ENCODE measurements around the gene BTBD19. TPM values are rescaled to one million over a fixed set of nuclear protein-coding genes. Genes with fewer than 3 reads are reported as not detected.
A peak's percentile ranks its signal among the peaks of the same experiment; 100 is the strongest.
"Not testable (repeated sequence)": the region's sequence is repeated elsewhere in the genome, so short reads cannot be mapped to it uniquely, and the experiment has no call there.

BTBD19 gene
- polyA plus RNA-seq, 4 donors: 6.8 to 25.0 (median 16.2) TPM

DNA sequence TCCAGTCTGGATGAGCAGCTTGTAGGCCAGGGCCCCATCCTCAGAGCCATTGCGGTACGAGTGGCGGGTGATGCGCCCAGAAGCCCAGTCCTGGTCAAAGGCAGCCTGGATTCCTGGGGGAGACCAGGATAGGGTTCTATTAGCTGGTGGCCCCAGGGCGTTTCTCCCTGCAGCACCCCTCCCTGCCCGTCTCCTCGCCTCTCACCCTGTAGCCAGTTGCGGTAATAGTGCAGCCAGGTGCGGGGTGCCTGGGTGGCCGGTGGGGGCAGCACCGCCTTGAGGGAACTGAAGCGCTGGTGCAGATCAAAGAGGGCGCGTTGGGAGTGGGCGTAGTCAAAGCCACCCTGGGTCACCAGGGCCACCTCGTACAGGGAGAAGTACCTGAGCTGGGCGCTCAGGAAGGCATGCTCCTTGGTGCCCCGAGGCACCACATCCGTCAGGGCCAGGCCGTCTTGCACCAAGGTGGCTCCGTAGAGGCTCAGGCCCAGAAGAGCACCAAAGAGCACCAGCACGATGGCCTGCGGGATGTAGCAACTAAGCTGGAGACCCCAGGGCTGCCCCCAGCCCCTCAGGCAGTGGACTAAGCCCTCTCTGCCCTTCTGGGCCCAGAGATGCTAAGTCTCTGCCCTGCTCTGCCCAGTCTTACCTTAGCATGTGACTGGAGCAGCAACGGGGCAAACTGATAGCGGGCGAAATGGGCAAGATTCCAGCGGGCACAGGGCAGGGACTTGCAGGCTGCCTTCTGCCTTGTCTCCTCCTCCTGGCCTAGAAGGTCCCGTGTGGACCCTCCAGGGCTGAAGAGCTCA is 19.1 kb downstream of the BTBD19 start:
- no peak for DNase-seq (ENCODE audit: low read depth in 4 of 4, low spot score in 2 of 4)

DNA sequence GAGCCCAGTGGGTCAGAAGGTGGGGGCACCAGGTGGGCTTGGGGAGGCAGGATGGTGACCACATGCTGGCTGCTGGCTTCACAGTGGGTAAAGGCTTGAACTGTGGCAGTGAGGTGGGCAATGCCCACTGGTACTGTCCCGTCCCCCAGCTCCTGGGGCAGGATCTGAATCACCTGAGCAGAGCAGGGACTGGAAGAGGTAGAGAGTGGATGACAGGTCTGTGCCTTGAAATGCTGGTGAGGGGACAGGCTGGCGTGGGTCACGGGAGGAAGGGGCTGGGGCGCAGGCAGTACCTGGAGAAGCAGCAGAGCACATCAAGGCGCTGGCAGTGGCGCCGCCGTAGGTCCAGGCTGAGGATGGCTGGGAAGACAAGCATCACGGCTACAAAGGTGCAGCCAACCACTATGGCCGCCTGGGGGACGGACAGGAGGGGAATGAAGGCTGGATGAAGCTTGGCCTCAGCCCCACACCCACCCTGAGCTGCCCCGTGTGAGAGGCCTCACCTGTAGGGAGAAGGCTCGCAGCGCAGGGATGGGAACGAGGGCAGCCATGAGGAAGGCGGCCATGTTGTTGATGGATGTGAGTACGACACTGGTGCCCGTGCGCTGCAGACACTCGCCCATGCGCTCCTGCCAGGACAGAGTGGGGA is 19.8 kb downstream of the BTBD19 start:
- DNase-seq (ENCODE audit: low read depth in 4 of 4, low spot score in 2 of 4): no peak

DNA sequence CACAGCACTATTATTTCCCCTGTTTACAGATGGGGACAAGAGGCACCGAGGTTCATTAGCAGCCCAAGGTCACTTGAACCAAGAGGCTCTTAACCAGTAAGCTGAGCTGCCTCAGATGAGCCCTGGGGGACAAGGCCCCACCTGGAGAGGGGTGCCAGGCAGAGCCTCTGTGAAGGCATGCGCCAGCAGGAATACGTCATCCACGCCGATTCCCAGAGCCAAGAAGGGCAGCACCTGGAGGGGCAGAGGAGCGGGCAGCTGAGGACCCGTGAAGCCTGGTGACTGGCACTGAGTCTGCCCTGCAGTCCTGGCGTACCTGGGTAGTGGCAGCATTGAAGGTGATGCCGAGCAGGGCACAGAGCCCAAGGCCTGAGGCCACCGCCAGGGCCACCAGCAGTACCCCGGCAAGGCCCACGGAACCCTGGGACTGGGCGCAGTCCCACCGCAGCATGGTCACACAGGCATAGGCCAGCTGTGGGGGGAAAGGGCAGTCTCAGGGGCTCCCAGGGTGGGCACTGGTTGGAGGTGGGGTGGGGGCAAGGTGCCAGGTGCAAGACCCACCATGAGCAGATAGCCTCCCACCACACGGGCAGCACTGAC is 20.6 kb downstream of the BTBD19 start:
- DNase-seq (ENCODE audit: low read depth in 4 of 4, low spot score in 2 of 4): no peak

DNA sequence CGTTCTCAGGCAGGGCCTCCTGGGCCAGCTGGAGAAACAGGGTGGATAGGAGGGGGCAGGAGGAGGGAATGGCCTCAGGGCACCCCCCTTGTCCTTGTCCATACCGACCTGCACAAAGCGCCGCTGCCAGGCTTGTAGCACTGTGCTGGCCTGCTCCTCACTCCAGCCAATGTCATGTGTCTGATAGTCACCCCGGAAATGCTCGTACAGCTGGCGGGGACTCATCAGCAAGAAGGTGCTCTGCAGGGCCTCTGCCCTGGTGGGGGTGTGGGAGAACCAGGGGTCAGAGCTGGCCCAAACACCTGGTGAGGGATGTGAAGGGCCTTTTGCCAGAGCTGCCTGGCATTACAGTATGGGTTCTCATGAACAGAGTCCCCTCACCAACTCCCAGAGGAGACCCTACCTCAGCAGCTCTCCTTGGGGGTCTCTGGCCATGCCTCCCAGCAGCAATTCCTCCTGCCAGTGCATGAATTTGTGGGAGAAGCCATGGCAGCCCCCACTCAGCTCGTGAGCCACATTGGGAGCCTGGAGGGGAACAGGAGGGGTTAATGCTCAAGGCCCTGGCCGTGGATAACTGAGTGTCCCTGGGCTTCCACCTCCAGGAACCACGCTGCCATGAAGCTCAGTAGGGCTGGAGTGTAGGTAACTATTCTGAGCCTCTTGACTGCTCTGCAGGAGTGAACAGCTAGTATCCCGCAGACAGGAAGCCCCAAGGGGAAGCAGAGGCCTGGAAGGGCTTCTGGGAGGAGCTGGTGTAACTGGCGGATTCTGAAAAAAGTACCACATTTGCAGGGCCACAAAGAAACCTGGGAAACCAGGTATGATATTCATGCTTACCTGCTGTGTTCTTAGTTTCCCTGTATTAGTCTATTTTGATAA is 21.4 kb downstream of the BTBD19 start:
- no peak for DNase-seq (ENCODE audit: low read depth in 4 of 4, low spot score in 2 of 4)

DNA sequence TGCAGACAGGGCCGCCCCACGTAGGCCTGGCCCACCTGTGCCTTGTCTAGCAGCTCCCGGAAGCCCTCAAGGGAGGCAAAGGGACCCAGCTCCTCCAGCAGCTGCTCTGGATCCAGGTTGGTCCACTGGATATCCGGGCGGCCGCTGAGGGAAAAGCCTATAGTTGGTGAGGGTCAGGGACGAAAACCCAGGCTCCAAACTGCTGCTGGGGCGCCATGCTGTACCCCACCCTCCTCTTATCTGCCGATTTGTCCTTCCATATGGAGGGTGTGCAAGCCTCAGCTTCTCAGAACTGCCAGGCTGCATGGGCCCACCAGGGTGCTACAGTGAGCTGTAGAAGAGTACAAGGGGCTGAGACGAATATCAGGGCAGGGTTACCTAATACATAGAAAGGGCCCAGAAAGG is 22.6 kb downstream of the BTBD19 start:
- no peak for DNase-seq (ENCODE audit: low read depth in 4 of 4, low spot score in 2 of 4)

DNA sequence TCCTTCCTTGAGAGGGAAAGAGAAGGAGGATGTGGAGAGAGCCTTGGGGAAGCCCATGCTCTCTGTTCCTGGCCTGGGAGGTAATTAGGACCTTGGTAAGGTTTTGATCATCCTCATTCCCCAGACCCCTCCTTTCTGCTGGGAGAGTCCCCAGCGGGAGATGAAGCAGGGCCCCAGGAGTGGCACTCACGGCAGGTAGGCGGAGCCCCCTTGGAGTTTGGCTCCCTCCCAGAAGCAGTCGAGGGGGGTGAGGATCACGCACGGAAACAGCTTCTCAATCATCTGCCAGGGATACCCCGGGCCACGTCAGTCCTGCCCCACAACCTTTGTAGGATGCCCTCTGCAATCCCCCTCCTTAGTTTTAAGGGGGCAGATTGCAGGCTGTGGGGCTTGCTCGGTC is 23.2 kb downstream of the BTBD19 start:
- DNase-seq (ENCODE audit: low read depth in 4 of 4, low spot score in 2 of 4): no peak

DNA sequence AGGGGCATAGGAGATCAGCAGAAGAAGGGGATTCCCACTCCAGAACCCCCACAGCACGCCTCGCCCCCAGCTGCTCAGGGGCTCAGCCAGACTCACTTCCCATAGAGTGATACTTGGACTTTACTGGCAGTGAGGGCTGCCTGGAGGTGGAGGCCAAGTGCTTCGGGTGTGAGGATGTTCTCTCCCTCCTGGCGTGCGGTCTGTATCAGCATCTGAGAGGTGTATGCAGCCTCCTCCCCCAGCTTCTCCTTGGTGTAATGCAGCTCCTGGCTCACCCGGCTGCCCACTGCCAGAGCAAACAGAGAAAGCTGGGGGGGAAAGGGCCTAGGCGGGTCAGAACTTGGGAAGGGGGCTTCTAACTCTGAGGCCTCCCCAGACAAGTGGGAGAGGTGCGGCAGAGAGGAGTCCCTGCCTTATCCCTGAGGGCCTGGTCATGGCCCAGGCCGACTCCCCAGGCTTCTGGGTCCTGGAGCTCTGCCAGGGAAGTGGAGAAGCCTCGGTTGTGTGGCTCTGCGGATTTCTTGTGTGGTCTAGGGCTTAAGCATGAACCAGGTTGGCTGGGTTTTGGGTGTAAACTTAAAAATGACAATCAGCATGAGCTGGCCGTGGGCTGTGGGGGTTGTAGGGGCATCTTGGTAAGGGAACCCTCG is 23.9 kb downstream of the BTBD19 start:
- DNase-seq (ENCODE audit: low read depth in 4 of 4, low spot score in 2 of 4): no peak

DNA sequence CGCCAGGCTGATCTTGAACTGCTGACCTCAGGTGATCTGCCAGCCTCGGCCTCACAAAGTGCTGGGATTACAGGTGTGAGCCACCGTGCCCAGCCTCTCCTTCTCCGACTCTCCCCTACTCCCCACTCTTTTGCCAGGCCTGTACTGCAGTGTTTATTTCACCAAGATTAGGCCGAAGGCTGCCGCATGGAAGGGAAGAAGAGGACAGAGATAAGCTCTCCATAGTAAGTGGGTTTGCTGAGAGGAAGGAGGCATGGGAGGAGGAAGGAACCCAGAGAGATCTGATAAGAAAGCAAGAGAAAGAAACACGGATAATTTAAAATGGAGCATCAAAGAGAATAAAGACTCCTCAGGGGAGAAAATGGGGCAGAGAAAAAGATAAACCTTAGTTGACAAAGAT is 26.0 kb downstream of the BTBD19 start:
- no peak for DNase-seq (ENCODE audit: low read depth in 4 of 4, low spot score in 2 of 4)

DNA sequence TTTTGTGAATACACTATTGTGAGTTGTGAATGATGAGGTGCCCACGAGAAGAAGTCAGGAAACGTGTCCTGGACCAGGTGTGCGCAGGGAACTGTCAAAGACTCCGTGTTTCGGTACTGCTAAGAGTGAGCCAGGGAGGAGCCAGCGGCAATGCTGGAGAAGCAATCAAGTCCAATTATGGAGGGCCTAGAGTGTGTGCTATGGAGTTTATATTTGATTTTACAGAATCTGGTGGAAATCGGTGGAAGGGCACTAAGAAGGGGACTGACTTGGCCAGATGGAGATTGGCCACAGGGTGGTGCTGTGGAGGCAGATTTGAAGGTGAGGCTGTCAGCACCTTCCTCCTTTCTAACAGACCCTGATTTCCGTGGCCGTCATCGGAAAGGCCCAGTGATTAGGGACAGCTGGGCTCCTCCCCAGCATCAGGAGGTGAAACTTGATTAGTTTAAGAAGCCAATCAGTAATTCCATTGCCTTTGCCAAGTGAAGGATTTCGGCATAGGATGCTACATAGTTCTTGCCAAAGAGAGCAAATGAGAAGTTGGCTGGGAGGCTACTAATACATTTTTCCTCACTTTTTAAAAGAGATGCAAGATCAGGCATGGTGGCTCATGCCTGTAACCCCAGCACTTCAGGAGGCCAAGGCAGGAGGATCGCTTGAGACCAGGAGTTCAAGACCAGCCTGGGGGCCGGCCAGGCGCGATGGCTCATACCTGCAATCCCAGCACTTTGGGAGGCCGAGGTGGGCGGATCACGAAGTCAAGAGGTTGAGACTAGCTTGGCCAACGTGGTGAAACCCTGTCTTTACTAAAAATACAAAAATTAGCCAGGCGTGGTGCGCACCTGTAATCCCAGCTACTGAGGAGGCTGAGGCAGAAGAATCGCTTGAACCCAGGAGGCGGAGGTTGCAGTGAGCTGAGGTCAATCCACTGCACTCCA is 27.7 kb downstream of the BTBD19 start:
- peak in 2 of 4 donors; percentile 50 to 78 for DNase-seq (ENCODE audit: low read depth in 4 of 4, low spot score in 2 of 4)

DNA sequence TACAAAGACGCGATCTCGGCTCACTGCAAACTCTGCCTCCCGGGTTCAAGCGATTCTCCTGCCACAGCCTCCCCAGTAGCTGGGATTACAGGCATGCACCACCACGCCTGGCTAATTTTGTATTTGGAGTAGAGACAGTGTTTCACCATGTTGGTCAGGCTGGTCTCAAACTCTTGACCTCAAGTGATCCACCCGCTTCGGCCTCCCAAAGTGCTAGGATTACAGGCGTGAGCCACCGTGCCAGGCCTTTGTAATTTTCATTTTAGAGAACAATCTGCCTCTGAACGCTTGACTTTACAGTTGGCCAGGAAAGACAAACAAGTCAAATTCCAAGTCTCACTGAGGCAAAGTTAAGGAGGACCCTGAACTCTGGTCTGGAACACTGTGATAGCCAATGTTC is 30.0 kb downstream of the BTBD19 start:
- DNase-seq (ENCODE audit: low read depth in 4 of 4, low spot score in 2 of 4): not testable (repeated sequence)

DNA sequence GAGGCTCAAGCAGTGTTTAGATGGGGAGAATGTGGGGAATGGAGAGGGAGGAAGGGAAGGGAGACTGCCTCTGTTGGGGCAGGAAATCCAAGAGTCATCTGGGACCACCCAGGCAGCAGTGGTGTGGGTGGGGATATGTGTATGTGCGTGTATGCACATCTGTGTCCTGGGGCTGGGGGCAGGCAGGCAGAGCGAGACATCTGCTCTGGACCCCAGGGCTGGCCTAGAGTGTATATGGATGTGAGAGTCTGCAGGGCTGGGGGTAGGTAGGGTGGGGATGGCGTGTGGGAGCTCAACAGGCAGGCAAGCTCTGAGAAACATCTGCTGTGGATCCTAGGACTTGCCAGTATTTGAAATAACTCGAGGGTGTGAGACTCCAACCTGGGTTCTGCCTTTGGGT is 31.3 kb downstream of the BTBD19 start:
- no peak for DNase-seq (ENCODE audit: low read depth in 4 of 4, low spot score in 2 of 4)

DNA sequence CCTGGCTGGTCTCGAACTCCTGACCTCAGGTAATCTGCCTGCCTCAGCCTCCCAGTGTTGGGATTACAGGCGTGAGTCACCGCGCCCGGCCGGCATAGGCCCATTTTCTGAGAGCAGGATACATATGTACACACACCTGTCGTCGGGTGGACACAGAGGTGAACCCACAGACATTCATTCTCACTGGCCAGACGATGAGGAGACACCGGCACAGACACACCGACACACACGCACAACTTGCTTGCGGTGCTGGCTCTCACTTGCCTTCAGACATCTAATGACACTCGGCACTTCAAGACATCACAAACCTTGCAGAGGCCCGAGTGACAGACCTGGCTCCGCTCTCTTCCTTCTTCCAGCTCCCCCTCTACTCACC is 34.2 kb downstream of the BTBD19 start:
- no peak for DNase-seq (ENCODE audit: low read depth in 4 of 4, low spot score in 2 of 4)

DNA sequence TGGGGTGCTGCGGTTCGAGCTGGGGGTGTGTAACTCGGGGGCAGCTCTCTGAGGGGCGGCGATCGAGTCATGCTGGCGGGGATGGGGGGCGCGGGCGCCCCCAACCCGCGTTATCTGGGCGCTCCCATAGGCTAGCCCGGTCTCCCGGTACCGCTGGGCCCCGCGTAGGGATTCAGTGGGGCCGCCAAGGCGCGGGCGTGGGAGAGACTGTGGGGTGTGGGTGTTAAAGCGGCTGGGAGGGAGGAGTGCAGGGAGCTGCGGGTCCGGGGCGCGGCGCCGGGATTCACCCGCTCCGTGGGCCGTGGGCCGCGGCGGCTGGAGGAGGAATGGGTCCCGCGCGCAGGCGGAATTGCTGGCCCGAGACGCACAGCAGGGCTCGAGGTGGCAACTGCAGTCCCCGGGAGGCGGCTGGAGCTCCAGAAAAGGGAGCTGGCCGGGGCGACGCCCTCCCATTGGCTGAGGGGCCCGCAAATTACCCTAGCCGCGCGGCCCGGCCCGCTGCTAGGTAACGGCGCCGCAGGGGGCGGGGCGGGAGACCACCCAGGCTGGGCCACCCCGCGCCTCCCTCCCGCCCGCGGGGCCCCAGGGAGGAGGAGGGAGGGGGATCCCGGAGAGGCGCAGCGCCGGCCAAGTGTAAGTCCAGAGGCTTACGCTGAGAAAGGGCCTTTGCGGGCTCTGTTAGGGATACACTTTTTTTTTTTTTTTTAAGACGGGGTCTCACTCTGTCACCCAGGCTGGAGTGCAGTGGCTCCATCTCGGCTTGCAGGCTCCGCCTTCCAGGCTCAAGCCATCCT is 34.7 kb downstream of the BTBD19 start, which contains the start of gene PTCH2:
PTCH2 (minus strand) TSS at position 392 of the 794 bp plus-strand sequence; CDS start at position 71, 321 bp downstream.
- DNase-seq (ENCODE audit: low read depth in 4 of 4, low spot score in 2 of 4): peak in 3 of 4 donors; percentile 81 to 86 (median 83)

DNA sequence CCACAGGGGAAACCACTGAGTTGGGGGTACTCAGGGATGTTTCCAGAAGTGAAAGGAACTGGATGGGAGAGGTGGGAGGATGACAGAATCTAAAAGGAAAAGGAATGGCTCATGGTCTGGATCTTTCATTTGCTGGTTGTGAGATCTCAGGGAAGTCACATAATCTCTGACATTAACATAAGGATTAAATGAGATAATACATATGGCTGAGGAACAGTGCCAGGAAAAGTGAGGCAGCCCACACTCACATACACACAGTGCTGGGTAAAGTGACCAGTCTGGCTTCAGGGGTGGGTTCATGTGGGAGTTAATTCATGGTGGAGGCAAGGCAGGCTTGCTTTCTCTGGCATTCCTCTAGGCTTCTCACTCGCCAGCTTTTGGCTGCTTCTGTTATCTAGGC is 38.7 kb downstream of the BTBD19 start:
- no peak for DNase-seq (ENCODE audit: low read depth in 4 of 4, low spot score in 2 of 4)

DNA sequence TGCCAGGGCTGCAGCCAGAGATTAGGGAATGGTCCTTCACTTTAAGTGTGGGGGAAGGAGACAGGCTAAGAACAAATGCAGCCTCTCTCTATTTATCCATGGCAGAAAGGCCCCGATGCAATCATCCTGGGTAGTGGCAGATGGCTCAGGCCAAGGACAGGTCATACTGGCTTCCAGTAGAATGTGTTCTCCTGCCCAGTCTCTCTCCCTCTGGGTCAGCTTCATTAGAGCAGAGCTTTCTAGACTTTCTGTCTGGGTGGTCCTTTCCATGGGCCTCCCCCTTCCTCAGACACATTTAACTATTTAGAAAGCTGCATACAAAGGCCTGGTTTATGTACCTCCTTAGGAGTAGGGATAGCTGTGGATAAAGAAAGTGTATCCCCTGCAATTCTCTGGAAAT is 39.5 kb downstream of the BTBD19 start:
- no peak for DNase-seq (ENCODE audit: low read depth in 4 of 4, low spot score in 2 of 4)

DNA sequence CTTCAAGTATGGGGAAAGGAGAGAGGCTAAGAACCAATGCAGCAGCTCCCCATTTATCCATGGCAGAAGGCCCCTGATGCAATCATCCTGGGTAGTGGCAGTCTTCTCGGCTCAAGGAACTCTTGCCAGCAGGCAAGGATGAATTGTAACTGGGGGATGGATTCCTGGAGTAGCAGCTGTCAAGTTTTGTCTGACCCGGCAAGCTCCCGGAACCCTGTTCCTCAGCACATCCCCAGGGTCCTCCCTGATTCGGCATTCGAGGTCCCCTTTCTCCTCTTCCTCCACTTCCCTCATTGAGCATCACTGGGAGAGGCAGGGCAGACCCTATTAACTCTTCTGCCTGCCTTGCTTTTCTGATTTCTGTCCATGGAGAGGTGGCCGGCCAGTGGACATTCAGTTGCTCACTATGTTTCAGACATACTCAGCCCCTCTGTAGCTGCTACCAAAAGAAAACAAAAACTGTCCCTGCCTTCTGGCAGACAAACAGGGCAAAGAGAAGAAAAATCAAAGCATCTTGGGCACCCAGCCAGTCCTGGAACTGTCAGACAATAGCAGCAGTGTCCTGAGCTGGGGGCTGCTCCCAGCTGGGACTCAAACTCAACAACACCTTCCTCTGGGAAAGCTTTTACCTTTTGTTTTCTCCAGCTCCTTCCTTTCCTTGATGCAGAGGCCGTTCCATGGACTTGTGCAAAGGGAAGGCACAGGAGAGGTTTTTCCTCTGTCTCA is 40.3 kb downstream of the BTBD19 start:
- no peak for DNase-seq (ENCODE audit: low read depth in 4 of 4, low spot score in 2 of 4)

DNA sequence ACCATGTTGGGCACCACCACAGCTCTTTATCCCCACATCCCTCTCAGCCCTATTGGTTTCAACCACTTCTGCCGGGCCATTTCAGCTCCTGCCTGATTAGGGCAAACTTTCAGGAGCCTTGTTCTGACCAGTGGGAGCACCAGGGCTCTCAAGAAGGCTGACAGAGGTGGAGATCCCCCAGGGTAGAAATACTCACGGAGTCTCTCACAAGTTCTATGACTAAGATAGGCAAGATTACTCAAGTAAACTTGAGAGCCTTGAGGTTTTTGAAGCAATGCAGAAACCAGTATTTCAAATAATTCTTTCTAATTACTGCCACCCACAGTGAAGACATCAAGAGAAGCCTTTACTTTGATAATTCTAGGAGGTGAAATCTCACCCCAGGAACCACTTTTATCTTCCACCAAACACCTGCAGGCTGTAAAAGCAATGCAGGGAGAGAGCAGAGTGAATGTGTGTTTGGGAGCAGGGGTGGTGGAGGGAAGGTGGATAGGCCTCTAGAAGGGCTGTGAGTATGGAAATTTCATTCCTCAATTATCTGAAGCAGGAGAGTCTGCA is 41.3 kb downstream of the BTBD19 start:
- DNase-seq (ENCODE audit: low read depth in 4 of 4, low spot score in 2 of 4): no peak

Measured in left renal cortex interstitium (tissue), 4 donors.